HepG2 (cell line): ENCODE results near the gene HNRNPUL2. TPM values are rescaled to one million over a fixed set of nuclear protein-coding genes. Genes with fewer than 3 reads are reported as not detected.

Source experiments
- ATAC-seq: fragments of 200-7000 bp; cut with Tn5 transposase; 3 replicates; pipeline ENCODE4 v1.9.1; 2020; ENCODE audit warnings: mild to moderate bottlenecking, moderate library complexity
- BruUV-seq: library from RNA; stranded (reverse); fragments of 400-500 nt; replicated peaks from 2 replicates; lab custom pipeline; 2021; lab: Mats Ljungman, UMichigan
- CTCF ChIA-PET: fragments of 300-600 bp; formaldehyde crosslinking; extraction: SDS; loops from one replicate; lab custom pipeline; 2021; ENCODE audit warnings: low total read pairs, inconsistent platforms, low intra/inter-chr PET ratio; lab: Yijun Ruan, JAX
- POLR2A ChIA-PET: fragments of 350-600 bp; sonication (Branson Sonifier 250); formaldehyde crosslinking; loops from one replicate; lab custom pipeline; 2020; ENCODE audit warnings: antibody characterized with exemption, inconsistent platforms; lab: Yijun Ruan, JAX
- DNase-seq: peaks from one replicate; pipeline ENCODE4 v3.0.0-alpha.2; 2015; ENCODE audit warnings: low spot score
- FAIRE-seq: peaks from 3 replicates; lab custom pipeline; 2011; peaks lifted over from hg19 to GRCh38; lab: Jason Lieb, UNC
- H2AFZ ChIP-seq: one replicate; pipeline ENCODE4 v1.6.1; 2011; ENCODE audit warnings: low read length, inconsistent platforms
- H3K27ac ChIP-seq: fragments of 300-600 bp; 3 replicates; pipeline ENCODE4 v1.8.0; 2011; ENCODE audit warnings: mixed run types, mild to moderate bottlenecking, mixed read lengths, low read length, inconsistent platforms; ENCODE audit not compliant: insufficient read depth; ENCODE audit errors: extremely low read length
- H3K27me3 ChIP-seq, 2 experiments: fragments of 200-600 bp in 1 of 2; 2 replicates in 1 of 2; 3 replicates in 1 of 2; pipeline versions ENCODE4 v1.6.0 to v1.8.0; 2011; ENCODE audit warnings: low read length in 2 of 2, mild to moderate bottlenecking in 2 of 2, moderate library complexity in 2 of 2, inconsistent platforms in 1 of 2; ENCODE audit not compliant: insufficient read depth in 2 of 2, control insufficient read depth in 1 of 2
- H3K36me3 ChIP-seq, 2 experiments: fragments of 200-600 bp in 1 of 2; replicated peaks in 1 of 2; 2 replicates in 1 of 2; 3 replicates in 1 of 2; pipeline versions ENCODE4 v1.5.1 to v1.8.0; 2011; ENCODE audit warnings: low read length in 2 of 2, inconsistent platforms in 1 of 2; ENCODE audit not compliant: insufficient read depth in 2 of 2, control insufficient read depth in 1 of 2
- H3K4me1 ChIP-seq: 2 replicates; pipeline ENCODE4 v1.5.1; 2012; ENCODE audit warnings: low read length, inconsistent platforms; ENCODE audit not compliant: insufficient read depth
- H3K4me2 ChIP-seq: 2 replicates; pipeline ENCODE4 v1.6.0; 2011; ENCODE audit warnings: low read depth, low read length, inconsistent platforms
- H3K4me3 ChIP-seq, 3 experiments: fragments of 200-600 bp in 1 of 3; sonication (generic), shearing (Covaris generic) in 1 of 3; replicated peaks in 1 of 3; 2 replicates each; pipeline ENCODE4 v1.5.1; 2011 to 2016; ENCODE audit warnings: low read length in 3 of 3, inconsistent platforms in 2 of 3, low read depth in 2 of 3, mild to moderate bottlenecking in 2 of 3, control low read depth in 1 of 3, mixed read lengths in 1 of 3; ENCODE audit not compliant: insufficient read depth in 1 of 3
- H3K79me2 ChIP-seq: one replicate; pipeline ENCODE4 v1.6.1; 2011; ENCODE audit warnings: low read length, inconsistent platforms; ENCODE audit not compliant: insufficient read depth
- H3K9ac ChIP-seq: 2 replicates; pipeline ENCODE4 v1.6.0; 2011; ENCODE audit warnings: mild to moderate bottlenecking, low read depth, low read length, inconsistent platforms; ENCODE audit not compliant: insufficient read depth
- H3K9me3 ChIP-seq: 2 replicates; pipeline ENCODE4 v1.5.1; 2012; ENCODE audit warnings: mild to moderate bottlenecking, low read length
- H4K20me1 ChIP-seq: 2 replicates; pipeline ENCODE4 v1.6.0; 2011; ENCODE audit warnings: inconsistent platforms, mild to moderate bottlenecking, low read length, moderate library complexity; ENCODE audit not compliant: insufficient read depth
- ARNT2 ChIP-seq: sonication (generic); formaldehyde crosslinking; IDR thresholded peaks from 2 replicates; pipeline ENCODE4 v1.8.0; 2022; ENCODE audit warnings: mild to moderate bottlenecking, low read depth, missing genetic modification reagents, moderate library complexity
- ASH2L ChIP-seq: fragments of 300-600, 200-600 bp; sonication (generic); IDR thresholded peaks from 2 replicates; pipeline ENCODE4 v1.7.0; 2017; ENCODE audit warnings: low read depth, mild to moderate bottlenecking, moderate library complexity, mixed read lengths, low read length; ENCODE audit not compliant: insufficient read length
- CTCF ChIP-seq: sonication (generic); formaldehyde crosslinking; IDR thresholded peaks from 2 replicates; pipeline ENCODE4 v1.5.0; 2020; ENCODE audit warnings: mild to moderate bottlenecking, missing genetic modification reagents, moderate library complexity
- KDM5B ChIP-seq: sonication (generic); formaldehyde crosslinking; IDR thresholded peaks from 2 replicates; pipeline ENCODE4 v1.4.0; 2020; ENCODE audit warnings: missing genetic modification reagents, mild to moderate bottlenecking, borderline replicate concordance
- SIN3B ChIP-seq: fragments of 150-350 bp; IDR thresholded peaks from 2 replicates; pipeline ENCODE4 v1.6.1; 2014; ENCODE audit warnings: low read length
- SOX6 ChIP-seq, 2 experiments: fragments of 450-650 bp in 1 of 2; sonication (generic) in 1 of 2; formaldehyde crosslinking in 1 of 2; IDR thresholded peaks; 2 replicates each; pipeline versions ENCODE4 v1.4.0 to v1.6.1; 2017 to 2020; ENCODE audit warnings: antibody characterized with exemption in 1 of 2, mild to moderate bottlenecking in 1 of 2, missing genetic modification reagents in 1 of 2
- SP2 ChIP-seq: sonication (generic); formaldehyde crosslinking; IDR thresholded peaks from 2 replicates; pipeline ENCODE4 v1.5.1; 2020; ENCODE audit warnings: mild to moderate bottlenecking, missing genetic modification reagents
- THAP11 ChIP-seq: IDR thresholded peaks from 2 replicates; pipeline ENCODE4 v1.6.1; 2016; ENCODE audit warnings: missing biosample characterization, missing genetic modification reagents
- THAP9 ChIP-seq: sonication (generic); formaldehyde crosslinking; IDR thresholded peaks from 2 replicates; pipeline ENCODE4; 2020; ENCODE audit warnings: missing genetic modification reagents, mild to moderate bottlenecking, borderline replicate concordance
- TRIM24 ChIP-seq: sonication (generic); formaldehyde crosslinking; IDR thresholded peaks from 2 replicates; pipeline ENCODE4 v1.8.0; 2022; ENCODE audit warnings: mild to moderate bottlenecking, missing genetic modification reagents
- YEATS4 ChIP-seq: sonication (generic); formaldehyde crosslinking; IDR thresholded peaks from 2 replicates; pipeline ENCODE4 v1.4.0; 2020; ENCODE audit warnings: missing genetic modification reagents, borderline replicate concordance
- ZC3H13 ChIP-seq: sonication (generic); formaldehyde crosslinking; IDR thresholded peaks from 2 replicates; pipeline ENCODE4 v1.8.1; 2023; ENCODE audit warnings: mild to moderate bottlenecking, missing genetic modification reagents, moderate library complexity
- ZNF143 ChIP-seq: sonication (generic); formaldehyde crosslinking; IDR thresholded peaks from 2 replicates; pipeline ENCODE4 v1.4.0; 2020; ENCODE audit warnings: missing genetic modification reagents
- ZNF205 ChIP-seq: IDR thresholded peaks from 2 replicates; pipeline ENCODE4 v1.6.1; 2018; ENCODE audit warnings: missing biosample characterization, missing genetic modification reagents
- ZNF33A ChIP-seq: sonication (generic); formaldehyde crosslinking; IDR thresholded peaks from 2 replicates; pipeline ENCODE4 v1.5.1; 2020; ENCODE audit warnings: missing genetic modification reagents, mild to moderate bottlenecking, moderate library complexity, borderline replicate concordance
- ZNF850 ChIP-seq: sonication (generic); formaldehyde crosslinking; conservative IDR thresholded peaks from 2 replicates; pipeline ENCODE4 v1.9.0; 2021; ENCODE audit warnings: mild to moderate bottlenecking, missing genetic modification reagents
- WGBS: methylation state at CpG from one replicate; pipeline ENCODE4 v1.1.6; 2017; ENCODE audit warnings: low lambda C conversion rate; 5-methylcytosine and 5-hydroxymethylcytosine counted together
- in situ Hi-C: cut with HindIII; loops from 2 replicates; pipeline ENCODE4 v1.10.0; 2017; ENCODE audit warnings: low pct_unique_long_range_greater_than_20kb; ENCODE audit not compliant: extremely low pct_ligation_motif_present
- intact Hi-C: fragments of 100-400 bp; cut with micrococcal nuclease; formaldehyde crosslinking; loops from one replicate; pipeline ENCODE4 v1.10.0; 2022; ENCODE audit not compliant: unreplicated experiment
- polyA plus RNA-seq, 8 experiments: library from polyadenylated mRNA; depleted of rRNA in 3 of 8; stranded (reverse) in 7 of 8; unstranded in 1 of 8; fragments of >200 nt; fragmentation: Illumina TruSeq in 4 of 8; extraction: Trizol in 4 of 8; gene quantifications; 2 replicates each; pipeline versions ENCODE4 v1.2.1 to v1.2.3, GENCODE V29; 2011 to 2016; ENCODE audit warnings: low read depth in 4 of 8, missing spikeins in 1 of 8, mixed read lengths in 1 of 8; ENCODE audit not compliant: insufficient read depth in 1 of 8
- total RNA-seq, 5 experiments: library from RNA; depleted of rRNA; stranded (reverse); fragments of >200 nt; fragmentation: Illumina TruSeq; extraction: Trizol; gene quantifications; 2 replicates each; pipeline ENCODE4 v1.2.3, GENCODE V29; 2016; ENCODE audit warnings: low read depth in 1 of 5

Gene HNRNPUL2
- total and polyA plus RNA-seq, 2 of the 13 experiments (the other 11 are each of a cell fraction or from before 2014, with no cell fraction given): 8.4 to 9.6 TPM

GRCh38 chr11:62728171-62728988, 1.1 kb upstream of the HNRNPUL2 start, which contains the start of gene TTC9C:
Gene TTC9C (plus strand): TSS chr11:62728486. CDS start chr11:62728849, 363 bp downstream.
- Histone ChIP-seq H3K79me2 (peaks cover 58% of the 10 kb centered on the region), H2AFZ (peak within 1 kb of the TSS; percentile 76), H3K36me3 (peaks cover 1 to 18% of the 10 kb centered on the region in 2 experiments; a peak in 4 of 5 replicates), H4K20me1 (peaks cover 30% of the 10 kb centered on the region), H3K4me1 (peaks cover 34% of the 10 kb centered on the region), H3K4me3 (peak within 1 kb of the TSS; percentile 91 to 100 (median 94)), H3K9me3 (no peaks in the 10 kb centered on the region), H3K4me2 (peak within 1 kb of the TSS; percentile 91), H3K9ac (peak within 1 kb of the TSS; percentile 95), H3K27ac (peak within 1 kb of the TSS; percentile 99), H3K27me3 (peaks cover 0 to 3% of the 10 kb centered on the region in 2 experiments; a peak in 1 of 5 replicates)
- ChIA-PET CTCF (interaction anchor here (0.5 kb wide), 1 partner anchor 106 kb away, joined by 4 read pairs; no protein-coding TSS in a partner anchor), POLR2A (interaction anchor here (0.9 to 5.7 kb wide), 32 partner anchors 19 to 185 kb away, joined by 3 to 129 read pairs (median 10); partner anchors contain the start of genes AHNAK, B3GAT3, BSCL2 and C11orf98)
- ATAC-seq: peak; percentile 74
- DNase-seq: peak; percentile 80
- intact Hi-C loops (loop anchor here (1.0 to 5.0 kb wide), 3 partner anchors 41 to 114 kb away; partner anchors contain the start of gene TMEM179B), in situ Hi-C loops (no loop called here)
- FAIRE-seq: no peak
- under 1% methylated on average over 26 of the region's 29 CpGs for WGBS
- TSS peak; percentile 81 for BruUV-seq
- TF ChIP-seq SOX6 (IDR thresholded peaks at IDR 0.05) (no peak), SOX6 (CRISPR knock-in tag; IDR thresholded peaks at IDR 0.05) (peak; percentile 37; the same call in 1 of the 2 replicates), ZNF205 (peak; percentile 61; the same call in 1 of the 2 replicates), THAP11 (peak; percentile 83), THAP9 (CRISPR knock-in tag) (peak; percentile 59; the same call in 1 of the 2 replicates), SIN3B (no peak), KDM5B (0 out of 2 replicates have a peak, but pooled peaks have one; percentile 9), SP2 (peak; percentile 83), ASH2L (peak; percentile 81), ZNF850 (CRISPR knock-in tag) (no peak), ZC3H13 (CRISPR knock-in tag) (0 out of 2 replicates have a peak, but pooled peaks have one; percentile 41), TRIM24 (CRISPR knock-in tag) (no peak), ZNF143 (CRISPR knock-in tag) (peak; percentile 45; the same call in 1 of the 2 replicates), CTCF (CRISPR knock-in tag) (peak; percentile 3; the same call in 1 of the 2 replicates), ARNT2 (peak; percentile 64; the same call in 1 of the 2 replicates), YEATS4 (CRISPR knock-in tag) (no peak), ZNF33A (CRISPR knock-in tag) (peak; percentile 68; the same call in 1 of the 2 replicates)
